ENCODE results near the gene ZNF524.

GRCh38 chr19:55553217-55554182, 46.6 kb upstream of the ZNF524 start:
- TF ChIP-seq EZH2 (IDR thresholded peaks at IDR 0.05; ENCODE audit: borderline replicate concordance) (no peak), CTCF (IDR thresholded peaks at IDR 0.05; ENCODE audit: poor library complexity) (no peak), EZH2phosphoT487 (IDR thresholded peaks at IDR 0.05; ENCODE audit: low read depth, severe bottlenecking, unreplicated experiment) (no peak)
